COLO829 (cell line): ENCODE measurements around the gene SPN.
"Not testable (repeated sequence)": the region's sequence is repeated elsewhere in the genome, so short reads cannot be mapped to it uniquely, and the experiment has no call there.

ENCODE experiments used
- DNase-seq: peaks from one replicate; pipeline ENCODE4 v3.0.0; 2012; ENCODE audit warnings: low spot score

The SPN gene

DNA sequence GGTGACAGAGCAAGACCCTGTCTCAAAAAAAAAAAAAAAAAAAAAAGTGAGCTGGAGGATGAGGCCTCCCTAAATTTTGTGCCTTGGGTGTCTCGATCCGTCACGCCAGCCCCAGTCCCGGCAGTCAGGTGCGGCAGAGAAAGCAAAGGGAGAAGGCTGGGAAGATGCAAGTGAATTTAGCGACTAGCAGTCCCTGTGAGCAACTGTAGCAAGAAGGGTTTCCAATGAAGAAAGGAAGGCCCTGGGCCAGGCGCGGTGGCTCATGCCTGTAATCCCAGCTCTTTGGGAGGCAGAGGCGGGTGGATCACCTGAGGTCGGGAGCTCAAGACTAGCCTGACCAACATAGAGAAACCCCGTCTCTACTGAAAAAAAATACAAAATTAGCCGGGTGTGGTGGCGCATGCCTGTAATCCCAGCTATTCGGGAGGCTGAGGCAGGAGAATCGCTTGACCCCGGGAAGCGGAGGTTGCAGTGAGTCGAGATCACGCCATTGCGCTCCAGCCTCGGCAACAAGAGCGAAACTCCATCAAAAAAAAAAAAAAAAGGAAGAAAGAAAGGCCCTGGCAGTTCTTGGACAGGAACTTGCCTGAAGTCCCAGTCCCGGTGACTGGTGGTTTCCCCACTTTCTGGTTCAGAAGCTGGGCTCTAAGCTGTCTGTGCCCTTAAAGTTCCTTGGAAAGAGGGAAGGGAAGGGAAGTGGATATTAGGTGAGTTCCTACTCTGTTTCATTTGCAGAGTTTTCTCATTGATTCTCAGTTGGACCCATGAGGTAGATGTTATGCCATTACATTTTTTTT lies 14.1 kb downstream of the SPN start:
- DNase-seq = no peak

DNA sequence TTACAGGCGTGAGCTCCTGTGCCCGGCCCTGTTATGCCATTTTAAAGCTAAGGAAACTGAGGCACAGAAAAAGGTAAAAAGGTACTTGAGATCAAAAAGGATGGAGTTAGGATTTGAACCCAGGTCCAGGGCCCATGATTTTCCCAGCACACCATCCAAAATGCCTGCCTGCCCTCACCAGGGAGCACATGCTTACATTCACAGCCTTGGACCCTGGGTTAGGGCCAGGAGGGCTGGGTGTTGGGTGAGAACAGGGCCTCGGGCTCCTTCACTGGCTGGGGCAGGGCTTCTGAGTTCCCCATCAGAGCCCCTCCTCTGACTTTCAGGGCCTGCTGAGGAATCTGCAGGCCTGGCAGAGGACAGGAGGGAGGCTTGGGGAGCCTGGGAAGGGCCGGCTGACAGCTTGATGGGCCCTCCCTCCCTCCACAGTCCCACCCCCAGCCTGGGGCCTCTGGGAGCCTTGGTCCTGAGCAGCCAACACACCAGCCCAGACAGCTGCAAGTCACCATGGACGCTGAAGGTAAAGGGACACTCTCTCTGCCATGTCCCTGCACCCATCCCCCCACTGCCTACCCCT lies 15.7 kb downstream of the SPN start, which contains the start of gene QPRT:
Gene QPRT, plus strand, starts transcription at position 490 of the 577 bp plus-strand sequence. Its CDS starts 18 bp downstream, at position 508.
- peak; percentile 51 for DNase-seq

DNA sequence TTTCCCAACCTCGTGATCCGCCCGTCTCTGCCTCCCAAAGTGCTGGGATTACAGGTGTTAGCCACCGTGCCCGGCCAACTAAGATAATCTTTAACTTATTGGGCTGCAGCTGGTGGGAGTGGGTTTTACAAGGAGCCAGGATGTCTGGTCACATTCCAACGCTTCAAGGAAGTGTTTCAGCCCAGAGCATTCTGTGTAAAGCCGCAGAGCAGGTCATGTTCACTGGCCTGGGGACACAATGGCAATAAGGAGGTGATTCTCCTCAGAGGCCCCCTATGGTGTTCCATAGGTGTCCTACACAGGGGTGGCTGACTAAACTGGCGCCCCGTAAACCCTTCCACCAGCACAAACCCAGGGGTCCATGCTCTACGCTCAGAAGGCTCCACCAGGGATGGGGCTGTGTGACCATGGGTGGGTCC lies 17.1 kb downstream of the SPN start:
- DNase-seq = no peak

DNA sequence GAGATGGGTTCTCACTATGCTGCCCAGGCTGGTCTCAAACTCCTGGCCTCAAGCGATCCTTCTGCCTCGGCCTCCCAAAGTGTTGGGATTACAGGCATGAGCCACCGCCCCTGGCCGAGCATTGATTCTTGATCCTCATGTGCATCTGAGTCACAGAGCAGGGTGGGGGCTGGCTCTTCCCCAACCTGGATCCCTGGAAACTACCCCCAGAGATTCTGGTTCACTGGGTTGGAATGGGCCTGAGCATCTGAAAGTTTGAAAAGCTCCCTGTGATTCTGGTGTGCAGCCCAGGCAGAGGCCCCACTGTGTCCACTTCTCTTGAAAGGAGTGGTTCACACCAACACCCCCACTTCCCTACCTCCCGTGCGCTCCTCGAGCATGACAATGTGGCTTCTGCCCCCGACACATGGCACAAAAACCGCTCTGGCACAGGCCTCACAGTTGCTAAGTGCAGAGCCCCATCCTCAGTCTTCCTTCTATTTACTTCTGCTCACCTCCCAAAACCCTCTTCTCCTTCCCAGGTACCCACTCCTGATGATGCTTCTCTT lies 20.6 kb downstream of the SPN start:
- DNase-seq = no peak

DNA sequence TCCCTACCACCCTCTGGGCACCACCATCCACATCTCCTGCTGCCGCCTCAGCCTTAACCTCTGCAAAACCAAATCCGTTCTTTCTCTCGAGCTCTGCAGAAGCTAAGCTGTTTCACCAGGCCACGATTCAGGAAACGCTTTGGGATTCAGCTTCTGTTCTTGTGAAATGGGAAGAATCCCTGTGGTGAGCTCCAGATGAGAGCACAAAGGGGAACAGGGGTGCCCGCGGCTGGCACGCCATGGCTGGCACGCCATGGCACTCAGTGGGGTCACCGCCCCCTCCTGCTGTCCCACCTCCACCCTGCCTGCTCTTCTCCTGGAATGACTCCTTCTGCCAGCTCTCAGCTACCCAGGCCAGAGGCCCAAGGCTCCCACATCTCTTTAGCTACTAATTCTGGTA lies 21.6 kb downstream of the SPN start:
- no peak for DNase-seq

DNA sequence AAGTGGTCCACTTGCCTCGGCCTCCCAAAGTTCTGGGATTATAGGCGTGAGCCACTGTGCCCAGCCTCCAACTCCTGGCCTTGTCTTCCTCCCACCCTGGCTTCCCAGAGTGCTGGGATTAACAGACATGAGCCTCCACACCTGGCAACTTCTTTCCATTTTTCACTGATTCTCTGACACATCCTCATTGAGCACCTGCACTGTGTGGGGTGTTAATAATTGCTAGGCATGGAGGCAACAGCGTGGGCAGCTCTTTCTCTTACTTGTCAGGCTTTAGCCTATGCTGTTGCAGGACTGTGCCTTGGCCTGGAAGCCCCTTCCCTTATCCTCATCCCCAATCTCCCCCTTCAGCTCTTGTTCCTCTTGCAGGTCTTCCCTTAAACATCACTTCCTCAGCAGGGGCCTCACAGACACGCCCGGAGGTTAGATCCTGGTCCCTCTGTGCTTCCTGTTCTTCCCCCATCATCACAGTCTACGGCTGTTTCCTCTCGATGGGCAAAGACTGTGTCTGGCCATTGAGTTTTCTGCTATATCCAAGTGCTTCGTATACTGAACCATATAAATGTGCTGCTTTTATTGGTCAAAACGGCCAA lies 23.8 kb downstream of the SPN start:
- DNase-seq = no peak

DNA sequence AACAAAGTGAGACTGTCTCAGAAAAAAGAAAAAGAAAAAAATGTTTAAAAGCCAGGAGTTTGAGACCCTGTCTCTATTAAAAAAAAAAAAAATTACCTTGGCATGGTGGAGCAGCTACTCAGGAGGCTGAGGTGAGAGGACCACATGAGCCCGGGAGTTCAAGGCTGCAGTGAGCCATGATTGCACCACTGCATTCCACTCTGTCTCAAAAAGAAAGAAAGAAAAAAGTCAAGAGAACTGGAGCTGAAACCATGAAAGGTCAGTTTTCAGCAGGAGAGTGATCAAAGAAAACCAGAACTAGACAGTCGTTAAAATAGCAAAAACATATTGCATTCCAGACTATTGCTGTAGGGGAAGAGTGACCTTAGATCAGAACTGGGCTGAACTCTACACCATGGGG lies 24.7 kb downstream of the SPN start:
- no peak for DNase-seq

DNA sequence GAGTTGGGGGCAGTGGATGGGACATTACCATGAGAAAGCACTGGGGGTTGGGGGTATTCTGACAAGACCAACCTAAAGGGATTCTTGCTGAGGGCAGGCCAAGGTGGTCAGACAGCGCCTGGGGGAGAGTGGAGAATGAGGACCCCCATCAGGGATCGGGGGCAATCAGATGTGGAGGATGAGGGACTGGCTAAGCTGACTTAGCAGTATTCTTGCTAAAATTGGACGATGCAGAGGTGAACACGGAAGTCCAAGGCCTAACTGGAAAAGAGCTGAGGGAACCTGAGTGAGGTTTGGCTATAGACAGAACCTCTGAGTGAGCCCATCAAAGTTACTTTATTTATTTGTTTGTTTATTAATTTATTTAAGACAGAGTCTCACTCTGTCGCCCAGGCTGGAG lies 25.1 kb downstream of the SPN start:
- no peak for DNase-seq

DNA sequence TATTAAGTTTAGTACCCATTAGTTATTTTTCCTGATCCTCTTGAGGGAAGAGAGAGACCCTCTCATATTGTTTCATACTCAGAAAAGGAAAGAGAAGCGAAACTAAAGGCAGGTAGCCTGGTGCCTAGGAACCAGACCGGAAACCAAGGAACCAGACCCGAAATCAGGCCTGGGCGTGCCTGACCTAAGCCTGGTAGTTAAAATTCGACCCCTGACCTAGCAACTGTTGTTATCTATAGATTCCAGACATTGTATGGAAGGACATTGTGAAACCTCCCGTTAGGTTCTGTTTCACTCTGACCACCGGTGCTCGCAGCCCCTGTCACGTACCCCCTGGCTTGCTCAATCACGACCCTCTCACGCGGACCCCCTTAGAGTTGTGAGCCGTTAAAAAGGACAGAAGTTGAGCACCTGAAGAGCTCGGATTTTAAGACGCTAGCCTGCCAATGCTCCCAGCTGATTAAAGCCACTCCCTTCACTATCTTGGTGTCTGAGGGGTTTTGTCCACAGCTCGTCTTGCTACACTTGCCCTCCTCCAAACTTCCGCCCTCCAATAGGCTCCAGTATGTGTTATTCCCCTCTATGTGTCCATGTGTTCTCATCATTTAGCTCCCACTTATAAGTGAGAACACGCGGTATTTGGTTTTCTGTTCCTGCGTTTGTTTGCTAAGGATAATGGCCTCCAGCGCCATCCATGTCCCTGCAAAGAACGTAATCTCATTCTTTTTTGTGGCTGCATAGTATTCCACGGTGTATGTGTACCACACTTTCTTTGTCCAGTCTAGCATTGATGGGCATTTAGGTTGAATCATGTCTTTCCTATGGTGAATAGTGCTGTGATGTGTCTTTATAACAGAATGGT lies 26.7 kb downstream of the SPN start:
- DNase-seq = not testable (repeated sequence)

DNA sequence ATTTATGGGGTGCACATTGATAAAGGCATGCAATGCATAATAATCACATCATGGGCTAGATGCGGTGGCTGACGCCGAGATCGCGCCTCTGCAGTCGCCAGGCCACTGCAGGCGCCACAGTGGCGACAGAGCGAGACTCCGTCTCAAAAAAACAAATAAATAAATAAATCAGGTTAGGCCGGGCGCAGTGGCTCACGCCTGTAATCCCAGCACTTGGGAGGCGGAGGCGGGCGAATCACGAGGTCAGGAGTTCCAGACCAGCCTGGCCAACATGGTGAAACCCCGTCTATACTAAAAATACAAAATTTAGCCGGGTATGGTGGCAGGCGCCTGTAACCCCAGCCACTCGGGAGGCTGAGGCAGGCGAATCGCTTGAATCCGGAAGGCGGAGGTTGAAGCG lies 29.6 kb downstream of the SPN start:
- DNase-seq = not testable (repeated sequence)

DNA sequence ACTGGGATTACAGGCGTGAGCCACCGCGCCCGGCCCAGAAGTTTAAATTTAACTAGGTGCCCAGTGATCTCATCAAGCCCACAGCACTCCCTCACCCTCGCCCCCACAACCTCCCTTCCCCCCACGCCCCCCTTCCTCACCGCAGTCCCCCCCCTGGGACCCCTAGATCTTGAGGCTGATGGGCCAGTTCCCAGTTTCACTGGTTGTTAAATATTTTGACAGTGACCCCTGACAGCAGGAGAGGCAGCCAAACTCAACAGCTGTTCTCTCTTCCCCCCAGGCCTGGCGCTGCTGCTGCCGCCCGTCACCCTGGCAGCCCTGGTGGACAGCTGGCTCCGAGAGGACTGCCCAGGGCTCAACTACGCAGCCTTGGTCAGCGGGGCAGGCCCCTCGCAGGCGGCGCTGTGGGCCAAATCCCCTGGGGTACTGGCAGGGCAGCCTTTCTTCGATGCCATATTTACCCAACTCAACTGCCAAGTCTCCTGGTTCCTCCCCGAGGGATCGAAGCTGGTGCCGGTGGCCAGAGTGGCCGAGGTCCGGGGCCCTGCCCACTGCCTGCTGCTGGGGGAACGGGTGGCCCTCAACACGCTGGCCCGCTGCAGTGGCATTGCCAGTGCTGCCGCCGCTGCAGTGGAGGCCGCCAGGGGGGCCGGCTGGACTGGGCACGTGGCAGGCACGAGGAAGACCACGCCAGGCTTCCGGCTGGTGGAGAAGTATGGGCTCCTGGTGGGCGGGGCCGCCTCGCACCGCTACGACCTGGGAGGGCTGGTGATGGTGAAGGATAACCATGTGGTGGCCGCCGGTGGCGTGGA lies 31.5 kb downstream of the SPN start:
- DNase-seq = no peak

DNA sequence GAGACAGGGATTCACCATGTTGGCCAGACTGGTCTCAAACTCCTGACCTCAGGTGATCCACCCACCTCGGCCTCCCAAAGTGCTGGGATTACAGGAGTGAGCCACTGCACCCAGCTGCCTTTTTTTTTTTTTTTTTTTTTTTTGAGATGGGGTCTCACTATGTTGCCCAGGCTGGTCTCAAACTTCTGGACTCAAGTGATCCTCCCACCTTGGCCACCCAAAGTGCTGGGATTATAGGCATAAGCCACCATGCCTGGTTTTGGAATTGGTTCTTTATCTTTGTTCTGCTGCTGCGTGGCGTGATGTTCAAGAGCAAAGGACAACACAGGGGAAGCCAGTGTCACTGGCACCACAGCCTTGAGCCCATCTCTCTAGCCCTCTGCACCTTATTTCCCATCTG lies 32.6 kb downstream of the SPN start:
- not testable (repeated sequence) for DNase-seq

DNA sequence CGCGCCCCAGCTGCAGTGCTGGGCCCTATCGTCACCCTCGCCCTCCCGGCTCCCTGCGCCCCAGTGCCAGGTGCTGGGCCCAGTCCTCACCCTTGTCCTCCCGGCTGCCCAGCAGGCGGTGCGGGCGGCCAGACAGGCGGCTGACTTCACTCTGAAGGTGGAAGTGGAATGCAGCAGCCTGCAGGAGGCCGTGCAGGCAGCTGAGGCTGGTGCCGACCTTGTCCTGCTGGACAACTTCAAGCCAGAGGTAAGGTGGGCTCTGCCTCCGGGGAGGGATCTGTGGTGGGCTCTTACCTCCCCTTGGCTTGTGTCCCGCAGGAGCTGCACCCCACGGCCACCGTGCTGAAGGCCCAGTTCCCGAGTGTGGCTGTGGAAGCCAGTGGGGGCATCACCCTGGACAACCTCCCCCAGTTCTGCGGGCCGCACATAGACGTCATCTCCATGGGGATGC lies 33.9 kb downstream of the SPN start:
- DNase-seq = no peak

DNA sequence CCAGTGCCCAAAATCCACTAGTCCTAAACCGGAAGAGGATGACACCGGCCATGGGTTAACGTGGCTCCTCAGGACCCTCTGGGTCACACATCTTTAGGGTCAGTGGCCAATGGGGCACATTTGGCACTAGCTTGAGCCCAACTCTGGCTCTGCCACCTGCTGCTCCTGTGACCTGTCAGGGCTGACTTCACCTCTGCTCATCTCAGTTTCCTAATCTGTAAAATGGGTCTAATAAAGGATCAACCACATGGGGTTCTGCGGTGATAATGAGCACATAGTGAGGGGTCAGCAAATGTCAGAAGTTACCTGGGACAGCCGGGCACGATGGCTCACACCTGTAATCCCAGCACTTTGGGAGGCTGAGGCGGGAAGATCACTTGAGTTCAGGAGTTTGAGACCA lies 34.3 kb downstream of the SPN start:
- DNase-seq = no peak

DNA sequence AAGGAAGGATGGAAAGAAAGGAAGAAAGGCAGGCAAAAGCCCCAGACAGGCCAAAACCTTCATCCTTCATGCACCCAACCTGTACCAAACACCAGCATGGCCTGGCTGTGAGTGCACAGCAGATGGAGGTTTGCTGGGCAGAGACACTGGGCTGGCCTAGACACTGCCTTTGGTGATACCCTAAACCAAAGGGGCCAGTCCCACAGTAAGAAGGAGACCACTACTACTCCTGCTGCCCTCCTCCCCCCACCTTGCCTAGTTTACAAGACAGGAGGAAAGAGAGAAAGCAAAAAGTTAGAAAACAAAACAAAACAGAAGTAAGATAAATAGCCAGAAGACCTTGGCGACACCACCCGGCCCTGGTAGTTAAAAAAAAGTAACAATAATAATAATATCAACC lies 35.0 kb downstream of the SPN start:
- DNase-seq = no peak

DNA sequence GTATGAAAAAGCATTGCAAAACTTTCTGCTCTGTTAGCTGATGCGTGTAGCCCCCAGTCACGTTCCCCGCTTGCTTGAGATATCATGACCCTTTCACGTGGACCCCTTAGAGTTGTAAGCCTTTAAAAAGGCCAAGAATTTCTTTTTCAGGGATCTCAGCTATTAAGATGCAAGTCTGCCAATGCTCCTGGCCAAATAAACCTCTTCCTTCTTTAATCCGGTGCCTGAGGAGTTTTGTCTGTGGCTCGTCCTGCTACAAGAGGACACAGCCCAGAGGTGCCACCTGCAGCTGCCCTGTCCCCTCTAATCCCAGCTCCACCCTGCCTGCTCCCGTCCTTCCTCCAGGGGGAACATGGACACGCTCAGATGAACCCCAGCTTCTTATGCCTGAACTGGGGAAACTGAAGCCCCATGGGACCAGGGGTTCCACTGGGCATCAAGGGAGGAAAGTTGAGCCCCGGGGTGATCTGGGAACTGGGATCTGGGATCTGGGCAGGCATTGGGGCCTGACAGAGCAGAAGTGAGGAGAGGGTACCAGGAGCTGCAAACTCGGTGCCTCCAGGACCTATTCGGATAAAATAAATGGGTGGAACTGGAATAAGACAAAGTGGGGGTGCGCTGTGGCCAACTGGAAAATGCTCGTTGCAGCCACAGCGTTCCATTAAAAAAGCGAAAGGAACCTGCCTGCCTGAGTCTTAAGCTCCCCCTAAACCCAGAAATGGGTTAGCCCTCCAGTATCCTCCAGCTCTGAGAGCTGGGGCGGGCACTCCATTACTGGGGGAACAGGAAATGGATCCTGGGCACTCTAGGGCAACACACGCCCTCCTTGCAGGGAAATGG lies 35.7 kb downstream of the SPN start:
- DNase-seq = no peak

DNA sequence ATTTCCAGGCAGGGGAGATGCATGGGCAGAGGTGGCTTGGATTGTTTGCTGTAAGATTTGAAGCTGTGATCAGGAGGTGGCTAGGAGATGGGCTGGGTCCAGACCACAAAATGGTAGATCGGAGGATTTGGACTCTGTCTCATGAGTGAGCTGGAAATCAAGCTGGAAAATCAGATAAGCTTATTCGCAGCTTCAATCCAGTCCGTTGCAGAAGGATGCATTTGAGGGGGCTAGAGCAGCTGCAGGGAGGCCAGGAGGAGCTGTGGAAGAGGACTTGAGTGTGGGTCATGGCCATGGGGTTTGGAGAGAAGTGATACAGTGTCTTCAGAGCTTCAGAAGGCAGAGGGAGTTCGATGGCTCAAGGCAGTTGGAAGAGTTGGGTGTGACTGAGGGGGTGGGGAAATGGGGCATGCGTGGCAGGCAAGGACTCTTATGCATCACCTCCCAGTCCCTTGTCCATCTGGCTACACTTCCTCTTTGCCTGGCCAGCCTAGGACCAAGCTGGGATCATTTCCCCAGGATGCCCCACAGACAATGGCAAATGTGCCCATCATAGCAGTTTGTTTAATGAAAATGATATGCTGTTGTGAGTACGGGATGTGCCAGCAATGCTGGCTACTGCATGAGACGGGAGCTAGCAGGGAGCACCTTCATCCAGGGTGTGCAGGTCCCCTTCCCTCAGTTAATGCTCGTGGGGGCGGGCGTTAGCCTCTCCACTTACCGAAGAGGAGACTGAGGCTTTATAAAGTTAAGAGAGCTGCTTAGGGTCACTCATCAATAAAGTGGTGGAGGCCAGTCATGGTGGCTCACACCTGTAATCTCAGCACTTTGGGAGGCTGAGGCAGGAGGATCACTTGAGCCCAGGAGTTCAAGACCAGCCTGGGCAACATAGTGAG lies 36.5 kb downstream of the SPN start:
- DNase-seq = no peak

DNA sequence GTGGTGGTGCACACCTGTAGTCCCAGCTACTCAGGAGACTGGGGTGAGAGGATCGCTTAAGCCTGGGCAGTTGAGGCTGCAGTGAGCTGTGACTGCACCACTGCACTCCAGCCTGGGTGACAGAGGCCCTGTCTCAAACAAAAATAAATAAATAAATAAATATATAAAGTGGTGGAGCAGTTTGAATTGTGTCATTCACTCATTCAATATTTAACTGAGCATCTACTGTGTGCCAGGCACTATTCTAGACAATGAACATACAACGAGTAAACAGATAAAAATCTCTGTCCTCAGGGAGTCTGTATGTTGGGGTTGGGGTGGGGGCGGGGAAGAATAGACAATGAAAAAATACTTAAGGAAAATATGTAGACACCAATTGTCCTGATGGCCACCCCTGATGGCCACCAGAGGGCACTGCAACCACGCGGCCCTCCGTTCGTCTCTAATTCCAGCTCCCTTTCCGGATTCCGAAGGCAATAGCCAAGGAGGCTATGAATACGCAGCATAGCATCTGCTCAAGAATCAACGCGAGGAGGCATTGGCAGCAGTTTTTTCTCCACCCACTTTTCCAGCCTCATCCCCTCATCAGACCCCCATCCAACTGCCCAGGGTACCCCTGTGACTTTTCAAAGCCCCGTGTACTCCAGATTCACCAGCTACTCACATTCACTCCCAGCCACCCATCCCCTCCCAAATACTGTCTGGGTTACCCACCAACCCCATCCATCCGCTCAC lies 37.4 kb downstream of the SPN start:
- peak; percentile 93 for DNase-seq

DNA sequence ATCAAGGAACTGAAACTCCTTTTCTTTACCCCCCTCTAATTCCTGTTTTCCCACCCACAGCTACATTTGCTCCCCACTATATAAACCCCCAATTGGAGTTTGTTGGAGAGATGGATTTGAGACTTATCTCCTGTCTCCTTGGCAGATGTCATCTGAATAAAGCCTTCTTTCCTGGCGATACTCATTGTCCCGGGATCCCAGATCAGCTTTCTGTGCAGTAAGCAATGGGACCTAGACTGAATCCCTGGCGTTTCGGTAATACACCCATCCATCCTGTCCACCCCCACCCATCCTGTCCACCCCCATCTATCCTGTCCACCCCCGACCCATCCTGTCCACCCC lies 38.1 kb downstream of the SPN start:
- DNase-seq = no peak
